ENCODE measurements around the gene VNN1.

VNN1 gene

GRCh38 chr6:132736239-132736638, 22.4 kb upstream of the VNN1 start:
- no peak for TF ChIP-seq CTCF (IDR thresholded peaks at IDR 0.05; ENCODE audit: insufficient read depth, low read depth, low read length, missing control alignments)
- no peak for DNase-seq (ENCODE audit: low read depth)
- H3K4me3 ChIP-seq (ENCODE audit: low read depth, low read length): no peak overlapping the region

- TF ChIP-seq CTCF (IDR thresholded peaks at IDR 0.05; ENCODE audit: insufficient read depth, low read depth, low read length, missing control alignments): no peak
- no peak for DNase-seq (ENCODE audit: low read depth)
Observed at GRCh38 chr6:132734694-132735236, 20.9 kb upstream of the VNN1 start.

GRCh38 chr6:132733814-132734213, 20.0 kb upstream of the VNN1 start:
- H3K4me3 ChIP-seq (ENCODE audit: low read depth, low read length): no peak overlapping the region
- no peak for TF ChIP-seq CTCF (IDR thresholded peaks at IDR 0.05; ENCODE audit: insufficient read depth, low read depth, low read length, missing control alignments)
- DNase-seq (ENCODE audit: low read depth): no peak

More at GRCh38 chr6:132734694-132735236, 20.9 kb upstream of the VNN1 start:
- no peak overlapping the region for H3K4me3 ChIP-seq (ENCODE audit: low read depth, low read length)

GRCh38 chr6:132733283-132733682, 19.4 kb upstream of the VNN1 start:
- no peak overlapping the region for H3K4me3 ChIP-seq (ENCODE audit: low read depth, low read length)
- no peak for DNase-seq (ENCODE audit: low read depth)
- TF ChIP-seq CTCF (IDR thresholded peaks at IDR 0.05; ENCODE audit: insufficient read depth, low read depth, low read length, missing control alignments): no peak

GRCh38 chr6:132731086-132731485, 17.2 kb upstream of the VNN1 start:
- no peak overlapping the region for H3K4me3 ChIP-seq (ENCODE audit: low read depth, low read length)
- TF ChIP-seq CTCF (IDR thresholded peaks at IDR 0.05; ENCODE audit: insufficient read depth, low read depth, low read length, missing control alignments): no peak
- no peak for DNase-seq (ENCODE audit: low read depth)

GRCh38 chr6:132730560-132730959, 16.7 kb upstream of the VNN1 start:
- no peak overlapping the region for H3K4me3 ChIP-seq (ENCODE audit: low read depth, low read length)
- TF ChIP-seq CTCF (IDR thresholded peaks at IDR 0.05; ENCODE audit: insufficient read depth, low read depth, low read length, missing control alignments): no peak
- DNase-seq (ENCODE audit: low read depth): no peak

GRCh38 chr6:132728616-132729015, 14.8 kb upstream of the VNN1 start:
- DNase-seq (ENCODE audit: low read depth): peak; percentile 10
- H3K4me3 ChIP-seq (ENCODE audit: low read depth, low read length): no peak overlapping the region
- peak; percentile 0 for TF ChIP-seq CTCF (IDR thresholded peaks at IDR 0.05; ENCODE audit: insufficient read depth, low read depth, low read length, missing control alignments)
